ENCODE data around the gene DNAAF1.
"Not testable (repeated sequence)": the region's sequence is repeated elsewhere in the genome, so short reads cannot be mapped to it uniquely, and the experiment has no call there.

Gene DNAAF1

DNA sequence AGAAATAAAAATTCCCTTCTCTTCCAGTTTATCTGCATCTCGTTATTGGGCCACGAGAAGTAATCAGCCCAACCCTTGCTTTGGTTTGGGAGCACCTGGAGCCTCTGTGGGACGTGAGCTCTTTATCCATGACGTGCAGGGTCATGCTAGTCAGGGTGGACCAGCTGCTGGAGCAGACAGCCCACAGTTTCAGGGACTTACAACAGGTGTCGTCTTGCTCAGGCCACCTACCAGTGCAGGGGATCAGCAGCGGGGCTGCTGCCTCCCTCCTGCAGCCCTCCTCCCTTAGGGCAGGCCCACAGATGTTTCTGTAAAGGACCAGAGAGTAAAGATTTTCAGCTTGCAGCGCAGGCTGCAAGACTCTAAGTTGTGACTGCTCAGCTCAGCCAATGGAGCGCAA lies 62.8 kb downstream of the DNAAF1 start:
- no peak for DNase-seq (ENCODE audit: low read depth in 2 of 2)

GRCh38 chr16:84209989-84210388 lies 64.9 kb downstream of the DNAAF1 start:
- no peak for DNase-seq (ENCODE audit: low read depth in 2 of 2)

- DNase-seq (ENCODE audit: low read depth in 2 of 2), result no peak
Measured at GRCh38 chr16:84212154-84212553, 67.0 kb downstream of the DNAAF1 start.

DNA sequence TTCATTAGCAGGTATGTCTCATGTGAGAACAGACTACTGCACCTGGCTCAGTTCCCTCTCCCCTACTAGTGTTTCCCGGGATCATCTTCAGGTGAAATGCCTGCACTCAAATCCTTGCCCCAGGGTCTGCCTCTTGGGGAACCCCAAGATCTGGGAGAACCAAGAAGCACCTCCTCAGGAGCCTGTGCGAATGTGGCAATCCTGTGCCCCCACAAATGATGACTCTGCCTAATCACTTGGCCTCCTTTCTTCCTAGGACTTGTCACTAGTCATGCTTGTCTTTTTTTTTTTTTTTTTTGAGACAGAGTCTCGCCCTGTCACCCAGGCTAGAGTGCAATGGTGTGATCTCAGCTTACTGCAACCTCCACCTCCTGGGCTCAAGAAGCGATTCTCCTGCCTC lies 67.5 kb downstream of the DNAAF1 start:
- no peak for DNase-seq (ENCODE audit: low read depth in 2 of 2)

- no peak for DNase-seq (ENCODE audit: low read depth in 2 of 2)
Measured at GRCh38 chr16:84214451-84215066, 69.5 kb downstream of the DNAAF1 start.

DNA sequence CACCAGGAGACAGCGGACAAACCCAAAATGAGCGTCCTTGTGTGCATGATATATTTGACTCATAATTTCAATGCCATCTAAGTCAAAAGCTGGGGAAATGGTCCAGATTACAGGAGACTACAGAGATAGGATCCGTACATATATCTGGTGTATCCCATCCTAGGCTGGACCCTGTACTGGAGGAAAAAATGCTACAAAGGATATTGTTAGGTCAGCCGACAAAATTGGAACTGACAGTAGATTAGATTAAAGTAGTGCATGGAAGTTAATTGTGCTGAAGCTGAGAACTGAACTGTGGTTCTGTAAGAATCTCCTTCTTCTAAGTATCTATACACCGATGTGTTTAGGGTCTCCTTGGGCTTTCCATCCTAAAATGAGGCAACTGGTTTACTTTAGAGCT lies 70.4 kb downstream of the DNAAF1 start:
- no peak for DNase-seq (ENCODE audit: low read depth in 2 of 2)

GRCh38 chr16:84216144-84216543 lies 71.0 kb downstream of the DNAAF1 start:
- DNase-seq (ENCODE audit: low read depth in 2 of 2), result not testable (repeated sequence)

GRCh38 chr16:84218176-84218823 lies 73.2 kb downstream of the DNAAF1 start:
- DNase-seq (ENCODE audit: low read depth in 2 of 2), result no peak

DNA sequence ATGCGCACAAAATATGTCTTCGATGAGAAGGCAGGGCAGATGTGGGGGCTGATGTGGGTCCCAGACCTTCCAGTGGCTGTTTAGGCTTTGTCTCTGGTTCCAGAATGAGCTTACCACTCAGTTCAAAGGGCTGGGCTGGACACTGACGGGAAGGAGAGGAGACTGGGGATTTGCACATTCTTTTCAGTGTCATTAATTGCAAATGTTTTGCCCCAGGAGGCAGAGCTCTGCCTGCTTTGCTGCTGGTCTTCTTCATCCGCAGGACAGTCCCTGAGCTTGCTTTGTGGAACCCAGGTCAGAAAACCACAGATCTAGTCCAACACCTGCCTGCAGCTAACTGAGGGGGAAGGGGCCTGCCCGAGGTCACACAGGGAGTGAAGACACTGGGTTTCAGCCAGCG lies 73.8 kb downstream of the DNAAF1 start:
- DNase-seq (ENCODE audit: low read depth in 2 of 2), result no peak

GRCh38 chr16:84220851-84221250 lies 75.7 kb downstream of the DNAAF1 start:
- DNase-seq (ENCODE audit: low read depth in 2 of 2), result no peak

- DNase-seq (ENCODE audit: low read depth in 2 of 2), result no peak
Measured at GRCh38 chr16:84223456-84223855, 78.3 kb downstream of the DNAAF1 start.

DNA sequence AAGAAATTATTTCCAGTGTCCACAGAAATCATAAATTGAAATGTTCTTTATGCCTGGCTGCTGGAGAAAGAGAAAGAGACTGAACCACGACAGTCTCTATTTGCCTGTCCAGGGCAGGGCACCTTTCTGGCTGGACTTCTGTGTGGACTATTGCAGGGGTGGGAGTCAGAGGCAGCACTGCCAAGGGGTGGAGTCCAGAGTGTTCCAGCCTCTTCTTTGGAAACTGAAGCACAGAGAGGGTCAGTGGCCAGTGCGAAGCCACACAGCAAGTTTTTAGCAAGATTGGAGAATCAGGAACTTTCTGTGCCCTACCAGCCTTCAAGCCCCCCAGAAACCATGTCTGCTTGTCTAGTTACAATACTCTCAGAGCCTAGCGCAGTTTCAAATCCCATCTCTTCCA lies 79.4 kb downstream of the DNAAF1 start:
- DNase-seq (ENCODE audit: low read depth in 2 of 2), result no peak

DNA sequence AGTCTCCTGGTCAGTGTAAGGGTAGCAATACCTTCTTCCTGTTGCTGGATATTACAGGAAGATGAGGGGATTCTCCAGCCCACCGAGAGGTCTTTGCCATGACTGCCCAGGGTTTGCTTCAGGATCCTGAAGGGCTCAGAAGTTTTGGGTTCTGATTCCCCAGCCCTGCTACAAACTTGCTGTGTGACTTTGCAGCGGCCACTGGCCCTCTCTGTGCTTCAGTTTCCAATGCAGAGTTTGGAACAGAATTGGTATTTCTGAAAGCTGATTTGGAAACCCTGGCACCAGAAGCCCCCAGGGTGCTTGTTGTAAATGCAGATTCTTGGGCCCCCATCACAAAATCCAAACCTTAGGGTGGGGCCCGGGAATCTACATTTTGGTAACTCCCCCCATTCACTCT lies 80.0 kb downstream of the DNAAF1 start:
- DNase-seq (ENCODE audit: low read depth in 2 of 2), result no peak

- DNase-seq (ENCODE audit: low read depth in 2 of 2), result no peak
Measured at GRCh38 chr16:84225571-84225970, 80.5 kb downstream of the DNAAF1 start.

- DNase-seq (ENCODE audit: low read depth in 2 of 2), result no peak
Measured at GRCh38 chr16:84226026-84226425, 80.9 kb downstream of the DNAAF1 start.

Data from stimulated activated CD8-positive, alpha-beta memory T cell treated with anti-CD3 and anti-CD28 coated beads, Interleukin-2, amount 100 ng/mL, for 48 hours (primary cell).